Stimulated activated naive B cell treated with anti-CD40 and anti-IgM and Interleukin-4, amounts not matched to agents 10 μg/mL and 1 μg/mL and 100 μg/mL, for 72 hours (primary cell): Measurements from ENCODE around the gene TRIML2.
"Not testable (repeated sequence)": the region's sequence is repeated elsewhere in the genome, so short reads cannot be mapped to it uniquely, and the experiment has no call there.

ENCODE experiments used
- ATAC-seq, 2 donors: fragments of 150-1000 bp; cut with Tn5 transposase; replicated peaks; 2 replicates each; pipeline ENCODE4 v1.10.0; 2021; ENCODE audit warnings: moderate library complexity in 1 of 2
- DNase-seq: peaks from one replicate; pipeline ENCODE4 v3.0.0; 2021
- H3K27ac Mint-ChIP-seq: one replicate; pipeline ENCODE4 v1.8.0; 2022; ENCODE audit warnings: mild to moderate bottlenecking, mixed read lengths
- H3K27me3 Mint-ChIP-seq, 2 donors: one replicate each; pipeline ENCODE4 v1.8.0; 2022; ENCODE audit warnings: mixed read lengths in 2 of 2
- H3K36me3 Mint-ChIP-seq, 2 donors: one replicate each; pipeline ENCODE4 v1.8.0; 2022; ENCODE audit warnings: mixed read lengths in 2 of 2, mild to moderate bottlenecking in 1 of 2
- H3K4me1 Mint-ChIP-seq, 2 donors: one replicate each; pipeline ENCODE4 v1.8.0; 2022; ENCODE audit warnings: mixed read lengths in 2 of 2, mild to moderate bottlenecking in 1 of 2
- H3K4me3 Mint-ChIP-seq, 2 donors: one replicate each; pipeline ENCODE4 v1.8.0; 2022; ENCODE audit warnings: mild to moderate bottlenecking in 2 of 2, mixed read lengths in 2 of 2, moderate library complexity in 1 of 2
- H3K9me3 Mint-ChIP-seq, 2 donors: one replicate each; pipeline ENCODE4 v1.8.0; 2022; ENCODE audit warnings: mixed read lengths in 2 of 2, mild to moderate bottlenecking in 1 of 2

The TRIML2 gene

DNA sequence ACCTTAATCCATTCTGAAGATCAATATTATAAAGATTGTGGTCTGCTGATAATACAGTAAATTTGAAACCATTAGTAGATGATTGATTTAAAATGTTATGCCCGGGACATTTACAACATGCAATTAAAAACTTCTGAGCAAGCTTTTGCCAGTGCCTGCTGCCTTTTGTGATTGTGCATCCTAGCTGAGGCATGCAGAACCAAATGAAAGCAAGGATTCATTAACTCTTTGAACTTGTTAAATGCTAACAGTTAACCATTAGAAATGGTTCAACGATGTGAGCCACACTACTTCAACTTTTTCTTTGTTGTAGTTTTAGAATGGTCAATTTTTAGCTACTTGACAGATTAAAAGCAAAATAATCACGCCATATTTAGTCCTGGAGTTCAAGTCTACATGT, 62.7 kb downstream of the TRIML2 start:
- no peak for DNase-seq

DNA sequence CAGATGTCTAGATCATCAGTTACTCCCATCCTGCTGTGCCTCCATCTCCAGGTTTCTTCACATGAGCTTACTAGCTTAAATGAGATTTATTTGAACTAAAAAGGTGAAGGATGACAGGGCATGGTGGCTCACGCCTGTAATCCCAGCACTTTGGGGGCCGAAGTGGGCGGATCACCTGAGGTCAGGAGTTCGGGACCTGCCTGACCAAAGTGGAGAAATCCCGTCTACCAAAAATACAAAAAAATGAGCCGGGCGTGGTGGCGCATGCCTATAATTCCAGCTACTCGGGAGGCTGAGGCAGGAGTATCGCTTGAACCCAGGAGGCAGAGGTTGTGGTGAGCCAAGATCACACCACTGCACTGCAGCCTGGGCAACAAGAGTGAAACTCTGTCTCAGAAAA, 63.9 kb downstream of the TRIML2 start:
- not testable (repeated sequence) for H3K4me1 Mint-ChIP-seq, H3K36me3 Mint-ChIP-seq, H3K4me3 Mint-ChIP-seq, H3K9me3 Mint-ChIP-seq, H3K27me3 Mint-ChIP-seq, H3K27ac Mint-ChIP-seq, ATAC-seq, DNase-seq

More for the DNA sequence above, 62.7 kb downstream of the TRIML2 start:
- H3K4me3 Mint-ChIP-seq, result no peak overlapping the region
- no peak overlapping the region for H3K27ac Mint-ChIP-seq
- peaks cover 0 to 4% of the 10 kb centered on the region in 2 donors for H3K9me3 Mint-ChIP-seq
- no peak for ATAC-seq
- no peaks in the 10 kb centered on the region for H3K4me1 Mint-ChIP-seq
- H3K27me3 Mint-ChIP-seq, result no peaks in the 10 kb centered on the region
- H3K36me3 Mint-ChIP-seq, result no peaks in the 10 kb centered on the region

DNA sequence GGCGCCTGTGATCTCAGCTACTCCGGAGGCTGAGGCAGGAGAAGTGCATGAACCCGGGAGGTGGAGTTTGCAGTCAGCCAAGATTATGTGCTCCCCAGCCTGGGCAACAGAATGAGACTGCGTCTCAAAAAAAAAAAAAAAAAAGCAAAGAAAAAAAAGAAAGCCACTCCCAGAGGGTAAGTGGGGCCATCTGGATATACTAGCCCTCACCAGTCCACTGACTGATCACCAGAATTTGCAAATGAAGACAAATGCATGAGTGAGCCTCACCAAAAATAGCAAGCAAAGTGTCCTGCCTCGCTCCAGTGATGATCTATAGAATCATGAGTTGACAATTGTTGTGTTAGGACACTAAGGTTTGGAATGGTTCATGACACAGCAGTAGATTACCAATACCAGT, 66.2 kb downstream of the TRIML2 start:
- peaks cover 3 to 4% of the 10 kb centered on the region in 2 donors for H3K9me3 Mint-ChIP-seq
- H3K27me3 Mint-ChIP-seq, result no peaks in the 10 kb centered on the region
- ATAC-seq (no peak), DNase-seq (no peak)
- no peaks in the 10 kb centered on the region for H3K36me3 Mint-ChIP-seq
- H3K4me1 Mint-ChIP-seq, result no peaks in the 10 kb centered on the region
- no peak overlapping the region for H3K27ac Mint-ChIP-seq
- no peak overlapping the region for H3K4me3 Mint-ChIP-seq

DNA sequence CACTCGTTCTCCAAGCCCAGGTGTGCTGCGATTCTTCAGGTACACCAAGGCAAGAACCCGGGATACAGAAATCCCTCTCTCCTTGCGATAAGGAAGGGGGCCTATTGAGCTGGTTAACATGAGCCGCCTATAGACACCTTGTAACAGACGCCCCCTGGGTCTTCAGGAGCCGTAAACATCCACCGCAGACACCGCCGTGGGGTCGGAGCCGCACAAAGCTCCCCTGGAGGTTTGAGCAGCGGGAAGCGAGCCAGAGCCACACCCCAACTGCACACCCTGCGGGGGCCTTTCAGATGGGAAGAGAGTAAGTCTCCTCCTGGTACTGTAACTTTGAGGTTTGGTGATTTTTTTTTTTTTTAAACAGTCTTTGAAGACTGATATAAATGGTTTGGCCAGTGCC, 67.2 kb downstream of the TRIML2 start:
- H3K9me3 Mint-ChIP-seq, result peaks cover 3 to 4% of the 10 kb centered on the region in 2 donors

DNA sequence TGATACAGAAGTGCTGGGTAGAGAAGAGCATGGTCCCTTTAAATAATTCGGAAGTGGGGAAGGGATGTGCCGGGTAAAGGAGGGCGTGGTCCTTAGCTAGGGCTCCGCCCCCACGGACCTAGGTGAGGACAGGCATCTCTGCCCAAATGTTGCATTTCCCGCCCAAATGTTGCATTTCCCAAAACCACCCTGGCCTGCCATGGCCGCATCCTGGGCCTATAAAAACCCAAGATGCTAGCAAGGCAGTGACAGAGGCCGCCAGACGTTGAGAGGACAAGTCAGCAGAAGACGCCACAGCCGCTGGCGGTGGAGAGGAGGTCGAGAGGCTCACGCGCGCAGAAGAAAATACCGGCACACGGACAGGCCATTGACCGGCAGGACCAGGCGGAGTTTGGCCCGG, 67.7 kb downstream of the TRIML2 start:
- H3K27ac Mint-ChIP-seq, result no peak overlapping the region
- H3K36me3 Mint-ChIP-seq, result no peaks in the 10 kb centered on the region
- H3K9me3 Mint-ChIP-seq, result peaks cover 3 to 4% of the 10 kb centered on the region in 2 donors
- ATAC-seq, result no peak
- H3K4me3 Mint-ChIP-seq, result no peak overlapping the region
- no peak for DNase-seq
- no peaks in the 10 kb centered on the region for H3K4me1 Mint-ChIP-seq
- H3K27me3 Mint-ChIP-seq, result no peaks in the 10 kb centered on the region

More for the DNA sequence above, 67.2 kb downstream of the TRIML2 start:
- DNase-seq (no peak), ATAC-seq (no peak)
- Mint-ChIP-seq H3K4me3 (no peak overlapping the region), H3K4me1 (no peaks in the 10 kb centered on the region), H3K27me3 (no peaks in the 10 kb centered on the region), H3K36me3 (no peaks in the 10 kb centered on the region), H3K27ac (no peak overlapping the region)
